SK-N-SH (cell line): ENCODE data around the gene AFAP1L2. TPM values are rescaled to one million over a fixed set of nuclear protein-coding genes. Genes with fewer than 3 reads are reported as not detected.

Experiments used
- CTCF ChIA-PET: fragments of 300-600, 350-600 bp; formaldehyde crosslinking; extraction: SDS; loops from one replicate; lab custom pipeline; 2021; lab: Yijun Ruan, JAX
- POLR2A ChIA-PET: fragments of 350-600 bp; sonication (Branson Sonifier 250); formaldehyde crosslinking; extraction: SDS; loops from one replicate; lab custom pipeline; 2020; ENCODE audit warnings: antibody characterized with exemption, inconsistent platforms; lab: Yijun Ruan, JAX
- DNase-seq: peaks from one replicate; pipeline ENCODE4 v3.0.0; 2012
- H2AFZ ChIP-seq: fragments of 200-600 bp; sonication (generic); 2 replicates; pipeline ENCODE4 v1.8.1; 2016; ENCODE audit warnings: antibody characterized with exemption, mild to moderate bottlenecking, low read depth
- H3F3A ChIP-seq: fragments of 200-600 bp; sonication (generic); replicated peaks from 2 replicates; pipeline ENCODE3; 2016; ENCODE audit warnings: antibody characterized with exemption, mild to moderate bottlenecking; ENCODE audit not compliant: insufficient read depth
- H3K27ac ChIP-seq, 2 experiments: fragments of 200-500 bp in 1 of 2; fragments of 200-600 bp in 1 of 2; sonication (Bioruptor generic) in 1 of 2; sonication (generic), shearing (Covaris generic) in 1 of 2; 2 replicates each; pipeline versions ENCODE4 v1.5.1 to v1.6.1; 2014 to 2016; ENCODE audit warnings: low read depth in 2 of 2, inconsistent platforms in 1 of 2, low read length in 1 of 2, mild to moderate bottlenecking in 1 of 2, mixed read lengths in 1 of 2
- H3K27me3 ChIP-seq: fragments of 200-600 bp; sonication (generic), shearing (Covaris generic); 2 replicates; pipeline ENCODE4 v1.6.1; 2016; ENCODE audit warnings: mixed run types; ENCODE audit not compliant: insufficient read depth
- H3K36me3 ChIP-seq, 2 experiments: fragments of 200-500 bp in 1 of 2; fragments of 200-600 bp in 1 of 2; sonication (Bioruptor generic) in 1 of 2; sonication (generic) in 1 of 2; replicated peaks in 1 of 2; 2 replicates each; pipeline versions ENCODE3 to v1.5.1; 2014 to 2016; ENCODE audit warnings: low read length in 1 of 2, mild to moderate bottlenecking in 1 of 2; ENCODE audit not compliant: insufficient read depth in 2 of 2, control insufficient read depth in 1 of 2
- H3K4me1 ChIP-seq, 2 experiments: fragments of 200-500 bp in 1 of 2; fragments of 200-600 bp in 1 of 2; sonication (Bioruptor generic) in 1 of 2; sonication (generic), shearing (Covaris generic) in 1 of 2; 2 replicates each; pipeline versions ENCODE4 v1.5.1 to v1.6.1; 2014 to 2016; ENCODE audit warnings: low read depth in 1 of 2, low read length in 1 of 2, mixed run types in 1 of 2; ENCODE audit not compliant: insufficient read depth in 2 of 2, control insufficient read depth in 1 of 2
- H3K4me2 ChIP-seq: fragments of 200-600 bp; sonication (generic), shearing (Covaris generic); 2 replicates; pipeline ENCODE4 v1.6.1; 2017; ENCODE audit warnings: mixed run types
- H3K4me3 ChIP-seq, 2 experiments: fragments of 200-500 bp in 1 of 2; fragments of 200-600 bp in 1 of 2; sonication (Bioruptor generic) in 1 of 2; sonication (generic), shearing (Covaris generic) in 1 of 2; 2 replicates each; pipeline versions ENCODE4 v1.5.1 to v1.8.1; 2014 to 2016; ENCODE audit warnings: low read depth in 2 of 2, inconsistent platforms in 1 of 2, low read length in 1 of 2, mild to moderate bottlenecking in 1 of 2, mixed read lengths in 1 of 2, moderate library complexity in 1 of 2
- H3K79me2 ChIP-seq: fragments of 200-600 bp; sonication (generic); 2 replicates; pipeline ENCODE4 v1.8.1; 2017; ENCODE audit warnings: mild to moderate bottlenecking; ENCODE audit not compliant: insufficient read depth
- H3K9ac ChIP-seq: fragments of 200-600 bp; sonication (generic); 2 replicates; pipeline ENCODE4 v1.6.1; 2017; ENCODE audit warnings: mixed run types
- H3K9me2 ChIP-seq: fragments of 200-600 bp; sonication (generic); 2 replicates; pipeline ENCODE4 v1.6.1; 2017; ENCODE audit warnings: mixed run types
- H3K9me3 ChIP-seq: fragments of 200-600 bp; sonication (generic); 2 replicates; pipeline ENCODE4 v1.6.1; 2017; ENCODE audit warnings: mixed run types, mild to moderate bottlenecking, moderate library complexity
- H4K20me1 ChIP-seq: fragments of 200-600 bp; sonication (generic); 2 replicates; pipeline ENCODE4 v1.6.1; 2017; ENCODE audit warnings: mild to moderate bottlenecking, mixed run types; ENCODE audit not compliant: insufficient read depth
- FOSL2 ChIP-seq: IDR thresholded peaks from 2 replicates; pipeline ENCODE4 v1.4.0; 2012; ENCODE audit warnings: low read depth, mild to moderate bottlenecking, moderate library complexity, borderline replicate concordance
- GATA2 ChIP-seq: sonication (generic); formaldehyde crosslinking; IDR thresholded peaks from 2 replicates; pipeline ENCODE4 v1.5.0; 2020; ENCODE audit warnings: mild to moderate bottlenecking, missing genetic modification reagents
- JUND ChIP-seq: IDR thresholded peaks from 2 replicates; pipeline ENCODE4 v1.4.0; 2012
- MEF2A ChIP-seq: IDR thresholded peaks from 2 replicates; pipeline ENCODE4 v1.4.0; 2012; ENCODE audit warnings: low read depth, borderline replicate concordance
- NFIC ChIP-seq: IDR thresholded peaks from 2 replicates; pipeline ENCODE4 v1.4.0; 2012; ENCODE audit warnings: borderline replicate concordance
- RXRA ChIP-seq: IDR thresholded peaks from 2 replicates; pipeline ENCODE4 v1.4.0; 2012; ENCODE audit warnings: low read depth, mild to moderate bottlenecking, borderline replicate concordance
- TCF12 ChIP-seq: IDR thresholded peaks from 2 replicates; pipeline ENCODE4 v1.4.0; 2012
- YY1 ChIP-seq: IDR thresholded peaks from 2 replicates; pipeline ENCODE4 v1.4.0; 2012; ENCODE audit warnings: low read depth, mild to moderate bottlenecking
- WGBS: methylation state at CpG from one replicate; pipeline ENCODE4 v1.1.6; 2017; ENCODE audit warnings: low lambda C conversion rate; 5-methylcytosine and 5-hydroxymethylcytosine counted together
- polyA plus RNA-seq, 3 experiments: library from polyadenylated mRNA; depleted of rRNA; stranded (reverse); fragments of >200 nt; gene quantifications; 2 replicates each; pipeline ENCODE4 v1.2.3, GENCODE V29; 2012
- TF ChIP-seq, protein P1 (sequence below): IDR thresholded peaks from 2 replicates; pipeline ENCODE4; 2012
- TF ChIP-seq, protein P2 (sequence below): fragments of 150-350 bp; IDR thresholded peaks from 2 replicates; pipeline ENCODE4 v1.6.1; 2017; ENCODE audit warnings: antibody characterized with exemption, low read length, low read depth, borderline replicate concordance

The AFAP1L2 gene
- polyA plus RNA-seq, 1 of the 3 experiments (the other 2 are of a cell fraction), result 0.54 TPM

DNA sequence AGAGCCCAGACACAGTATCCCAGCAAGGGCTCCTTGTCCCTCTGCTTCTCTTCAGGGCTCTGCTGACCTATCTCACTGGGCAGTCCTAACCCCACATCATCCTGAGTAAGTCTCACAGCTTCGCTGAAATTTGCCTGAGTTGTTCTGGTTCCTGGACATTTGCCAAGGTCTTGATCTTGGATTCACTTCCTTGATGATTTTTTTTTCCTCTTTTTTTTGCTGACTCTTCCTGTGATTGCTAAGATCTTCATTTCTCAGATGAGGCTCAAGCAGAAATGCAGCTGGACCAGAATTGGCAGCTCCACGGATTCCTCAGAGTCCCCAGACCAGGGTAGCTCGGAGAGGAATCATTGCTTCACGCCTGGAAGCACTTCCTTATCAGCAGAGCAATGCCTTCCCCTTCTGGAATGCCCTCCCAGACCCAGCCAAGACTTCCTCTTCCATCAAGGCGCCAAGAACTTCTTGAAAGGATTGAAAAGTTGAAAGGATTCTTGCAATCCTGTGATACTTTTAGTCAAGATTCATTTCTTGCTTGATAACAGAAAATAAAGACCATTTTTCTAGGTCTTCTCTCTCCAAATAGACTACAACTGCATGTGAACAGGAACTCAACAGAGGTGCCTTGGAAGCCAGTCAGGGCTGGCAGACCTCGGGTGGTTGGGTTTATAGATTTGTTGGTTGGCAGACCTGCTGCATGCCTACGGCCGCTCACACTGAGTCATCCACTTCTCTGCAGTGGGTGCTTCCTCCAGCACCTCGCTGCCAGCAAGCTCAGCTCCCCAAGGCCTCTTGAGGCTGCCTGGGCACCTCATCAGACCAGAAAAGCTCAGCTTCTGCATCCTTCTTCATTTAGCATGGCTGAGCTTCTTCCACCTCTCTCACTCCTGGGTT lies 8.8 kb upstream of the AFAP1L2 start:
- CTCF ChIA-PET, result interaction anchor here (1.1 to 1.4 kb wide), 2 partner anchors 104 to 110 kb away, joined by 3 to 4 read pairs; no protein-coding TSS in a partner anchor
- Histone ChIP-seq H3K9me2 (no peaks in the 10 kb centered on the region), H2AFZ (no peak overlapping the region), H3K9me3 (no peaks in the 10 kb centered on the region), H3K4me3 (no peak overlapping the region), H3K4me1 (no peaks in the 10 kb centered on the region), H3K9ac (no peak overlapping the region), H3K4me2 (peak overlapping the region; percentile 45; the same call in 1 of the 2 replicates), H3K79me2 (no peaks in the 10 kb centered on the region), H3K27me3 (peaks cover 6% of the 10 kb centered on the region; the same call in 1 of the 2 replicates), H3K27ac (no peak overlapping the region; a peak in 1 of 4 replicates), H3K36me3 (no peaks in the 10 kb centered on the region)
- POLR2A ChIA-PET, result no interaction called here
- DNase-seq, result no peak
- 36% methylated on average over 9 of the region's 9 CpGs for WGBS
- TF ChIP-seq MEF2A (no peak), JUND (0 out of 2 replicates have a peak, but pooled peaks have one; percentile 41), TCF12 (no peak; the same call in 1 of the 2 replicates), NFIC (peak; percentile 61; the same call in 1 of the 2 replicates), GATA2 (no peak), FOSL2 (peak; percentile 63; the same call in 1 of the 2 replicates), YY1 (no peak)
- TF ChIP-seq, protein P1, sequence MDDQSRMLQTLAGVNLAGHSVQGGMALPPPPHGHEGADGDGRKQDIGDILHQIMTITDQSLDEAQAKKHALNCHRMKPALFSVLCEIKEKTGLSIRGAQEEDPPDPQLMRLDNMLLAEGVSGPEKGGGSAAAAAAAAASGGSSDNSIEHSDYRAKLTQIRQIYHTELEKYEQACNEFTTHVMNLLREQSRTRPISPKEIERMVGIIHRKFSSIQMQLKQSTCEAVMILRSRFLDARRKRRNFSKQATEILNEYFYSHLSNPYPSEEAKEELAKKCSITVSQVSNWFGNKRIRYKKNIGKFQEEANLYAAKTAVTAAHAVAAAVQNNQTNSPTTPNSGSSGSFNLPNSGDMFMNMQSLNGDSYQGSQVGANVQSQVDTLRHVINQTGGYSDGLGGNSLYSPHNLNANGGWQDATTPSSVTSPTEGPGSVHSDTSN, result 0 out of 2 replicates have a peak, but pooled peaks have one; percentile 3
- TF ChIP-seq, protein P2, sequence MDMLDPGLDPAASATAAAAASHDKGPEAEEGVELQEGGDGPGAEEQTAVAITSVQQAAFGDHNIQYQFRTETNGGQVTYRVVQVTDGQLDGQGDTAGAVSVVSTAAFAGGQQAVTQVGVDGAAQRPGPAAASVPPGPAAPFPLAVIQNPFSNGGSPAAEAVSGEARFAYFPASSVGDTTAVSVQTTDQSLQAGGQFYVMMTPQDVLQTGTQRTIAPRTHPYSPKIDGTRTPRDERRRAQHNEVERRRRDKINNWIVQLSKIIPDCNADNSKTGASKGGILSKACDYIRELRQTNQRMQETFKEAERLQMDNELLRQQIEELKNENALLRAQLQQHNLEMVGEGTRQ, result no peak
- TF ChIP-seq, all 33 proteins: peak for 4
- Histone ChIP-seq H3F3A (no peaks in the 10 kb centered on the region), H4K20me1 (no peaks in the 10 kb centered on the region)

DNA sequence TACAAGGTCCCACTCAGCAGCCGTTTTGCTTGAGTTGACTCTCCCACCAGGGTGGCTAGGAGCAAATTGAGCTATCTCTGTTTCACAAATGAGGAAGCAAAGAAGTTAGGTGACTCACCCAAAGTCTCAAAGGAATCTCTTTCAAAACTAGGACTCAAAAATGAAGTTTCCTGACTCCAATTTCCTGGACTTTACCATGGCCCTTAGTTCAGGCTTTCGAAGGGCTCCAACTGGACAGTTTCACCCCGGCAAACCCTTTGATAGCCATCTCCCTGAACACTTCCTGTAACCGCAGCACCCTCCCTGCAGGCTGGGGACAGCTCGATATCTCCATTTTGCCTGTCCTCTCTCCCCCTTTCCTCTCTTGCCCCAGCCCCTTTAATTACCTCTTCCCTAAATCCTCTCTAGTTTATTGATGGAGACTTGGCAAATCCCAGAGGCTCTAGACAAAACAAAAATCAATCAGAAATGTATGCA lies 4.7 kb upstream of the AFAP1L2 start:
- H3F3A ChIP-seq, result no peaks in the 10 kb centered on the region
- no peak overlapping the region for H3K4me3 ChIP-seq
- peaks cover 12% of the 10 kb centered on the region; the same call in 1 of the 2 replicates for H3K27me3 ChIP-seq
- H3K9ac ChIP-seq, result no peak overlapping the region
- H3K9me3 ChIP-seq, result no peaks in the 10 kb centered on the region
- WGBS, result 64% methylated on average over 5 of the region's 5 CpGs
- no peak for DNase-seq
- H3K9me2 ChIP-seq, result no peaks in the 10 kb centered on the region
- no peak overlapping the region for H2AFZ ChIP-seq
- no peaks in the 10 kb centered on the region for H3K36me3 ChIP-seq
- no peak overlapping the region for H3K4me2 ChIP-seq
- TF ChIP-seq RXRA, result no peak
- H3K4me1 ChIP-seq, result peaks cover 0 to 2% of the 10 kb centered on the region in 2 experiments; a peak in 1 of 4 replicates
- H3K79me2 ChIP-seq, result no peaks in the 10 kb centered on the region
- H3K27ac ChIP-seq, result no peak overlapping the region
- H4K20me1 ChIP-seq, result no peaks in the 10 kb centered on the region
- POLR2A ChIA-PET, result no interaction called here
- CTCF ChIA-PET, result interaction anchor here (0.8 to 2.2 kb wide), 2 partner anchors 105 kb away, joined by 4 to 9 read pairs; no protein-coding TSS in a partner anchor
